Measurements from ENCODE around the gene CHMP4A. TPM values are rescaled to one million over a fixed set of nuclear protein-coding genes. Genes with fewer than 3 reads are reported as not detected.

CHMP4A gene
- total and polyA plus RNA-seq, 2 donors (not counting 1 experiment from before 2014, with no cell fraction given), result 91.2 to 103 TPM

DNA sequence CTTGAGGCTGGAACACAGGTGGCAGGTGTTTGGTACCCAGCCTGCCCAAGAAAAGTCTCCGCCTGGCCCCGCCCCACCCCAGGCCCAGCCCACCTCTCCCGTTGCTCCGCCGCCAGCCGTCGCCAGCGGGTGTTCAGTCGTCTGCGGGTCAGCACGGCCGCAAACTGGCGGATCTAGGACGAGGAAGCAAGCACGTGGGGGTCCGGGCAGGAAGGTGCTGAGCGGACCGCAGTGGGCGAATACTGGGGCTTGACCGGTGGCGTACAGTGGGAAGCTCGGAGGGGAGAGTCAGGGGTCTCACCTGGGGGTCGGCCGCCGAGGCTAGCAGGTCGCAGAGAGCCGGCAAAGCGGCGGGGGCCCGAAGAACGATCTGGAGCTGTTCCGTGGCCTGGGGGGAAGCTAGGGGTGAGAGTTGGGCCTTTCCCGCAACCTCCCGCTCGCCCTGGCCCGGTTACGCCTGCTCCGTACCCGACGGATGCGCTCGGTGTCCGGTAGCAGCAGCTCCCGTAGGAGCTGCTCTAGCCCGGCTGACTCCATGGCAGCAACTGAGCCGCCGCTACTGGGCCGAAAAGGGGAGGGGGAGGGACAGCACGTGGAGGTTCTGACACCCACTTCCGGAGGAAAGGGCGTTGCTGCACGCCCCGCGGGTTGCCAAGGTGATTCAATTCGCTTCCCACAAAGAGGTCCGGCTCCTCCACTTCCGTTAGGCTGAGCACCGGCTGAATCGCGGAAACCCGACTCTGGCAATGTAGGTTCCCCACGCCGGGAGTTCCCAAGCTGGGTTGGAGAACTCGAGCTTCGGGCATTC, 24.8 kb downstream of the CHMP4A start, which contains the start of gene IPO4:
Gene IPO4, minus strand, starts transcription at position 566 of the 808 bp plus-strand sequence. Its CDS starts 29 bp downstream, at position 537.
- H3K4me3 Mint-ChIP-seq, result peak within 1 kb of the TSS; percentile 93
- Histone ChIP-seq H3K36me3 (replicated peaks in 1 of 2; ENCODE audit: control extremely low read depth in 1 of 2, control insufficient read depth in 1 of 2, extremely low read depth in 1 of 2, insufficient read depth in 2 of 2, low read length in 1 of 2) (peaks cover 3 to 45% of the 10 kb centered on the region in 2 experiments), H3K4me3 (ENCODE audit: control extremely low read depth in 1 of 5, extremely low read depth in 1 of 5, insufficient read depth in 1 of 5, low read depth in 2 of 5, low read length in 4 of 5) (peak within 1 kb of the TSS; percentile 32 to 79 (median 70)), H3K27me3 (replicated peaks in 1 of 4; ENCODE audit: control extremely low read depth in 1 of 4, control insufficient read depth in 3 of 4, insufficient read depth in 4 of 4, low read length in 3 of 4) (no peaks in the 10 kb centered on the region), H3K27ac (ENCODE audit: low read length in 2 of 2) (peak within 1 kb of the TSS; percentile 63 to 86), H3K79me2 (ENCODE audit: control insufficient read depth, insufficient read depth, low read length) (peaks cover 58% of the 10 kb centered on the region), H3K9me3 (ENCODE audit: control extremely low read depth in 1 of 3, control insufficient read depth in 2 of 3, insufficient read depth in 1 of 3, low read length in 2 of 3) (no peaks in the 10 kb centered on the region), H3K4me2 (replicated peaks; ENCODE audit: low read depth, low read length, poor library complexity, severe bottlenecking) (peak within 1 kb of the TSS; percentile 96), H3K9ac (ENCODE audit: low read length) (peak within 1 kb of the TSS; percentile 70), H2AFZ (ENCODE audit: insufficient read depth, low read depth, low read length, poor library complexity, severe bottlenecking) (peak within 1 kb of the TSS; percentile 76), H4K20me1 (ENCODE audit: control insufficient read depth, insufficient read depth, low read length, poor library complexity, severe bottlenecking) (no peaks in the 10 kb centered on the region), H3K4me1 (ENCODE audit: control insufficient read depth in 2 of 2, insufficient read depth in 2 of 2, low read length in 2 of 2) (peaks cover 14 to 17% of the 10 kb centered on the region in 2 donors)
- ChIA-PET POLR2A (interaction anchor here (0.6 to 2.1 kb wide), 11 partner anchors 15 to 86 kb away, joined by 3 to 9 read pairs (median 4); partner anchors contain the start of genes CHMP4A, IRF9, MDP1 and PSME1), CTCF (interaction anchor here (0.7 to 3.7 kb wide), 13 partner anchors 25 to 122 kb away, joined by 3 to 21 read pairs (median 4); partner anchors contain the start of genes CHMP4A, CIDEB, DCAF11 and IRF9)
- intact Hi-C loops (cut with micrococcal nuclease), result loop anchor here (1.0 kb wide), 8 partner anchors 8 to 74 kb away; partner anchors contain the start of genes CHMP4A, DCAF11, GMPR2 and IRF9
- peak within 1 kb of the TSS; percentile 87 for H3K27ac Mint-ChIP-seq
- ATAC-seq (ENCODE audit: low read depth), result peak; percentile 93
- H3K27me3 Mint-ChIP-seq, result no peaks in the 10 kb centered on the region
- H3K9me3 Mint-ChIP-seq (ENCODE audit: insufficient read depth), result no peaks in the 10 kb centered on the region
- peaks cover 35% of the 10 kb centered on the region for H3K4me1 Mint-ChIP-seq
- DNase-seq, result peak; percentile 96
- under 1% methylated on average over 65 of the region's 65 CpGs for WGBS (ENCODE audit: insufficient coverage)
- TF ChIP-seq EZH2 (IDR thresholded peaks at IDR 0.05; ENCODE audit: borderline replicate concordance, insufficient read depth, low read depth, low read length, poor library complexity, severe bottlenecking), result no peak
- no peak for TF ChIP-seq CTCF (IDR thresholded peaks at IDR 0.05)

Data from B cell (primary cell).